ENCODE data around the gene CACNB2.

The CACNB2 gene

DNA sequence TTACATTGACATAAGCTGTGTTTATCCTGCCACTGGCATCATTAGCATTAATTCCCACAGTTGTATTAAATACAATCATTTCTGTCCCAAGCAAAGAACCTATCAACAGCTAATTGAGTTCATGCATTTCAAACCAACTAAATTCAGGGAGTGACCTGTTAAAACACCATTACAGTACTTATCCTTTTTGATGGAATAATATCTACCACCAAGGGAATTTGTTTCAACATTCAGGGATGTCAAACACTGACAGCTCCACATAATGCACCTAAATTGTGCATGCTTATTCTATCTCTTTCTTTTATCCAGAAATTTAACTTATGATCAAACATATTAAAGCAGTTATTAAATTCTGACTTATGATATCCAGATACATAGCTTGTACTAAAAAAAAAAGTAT, 374.3 kb downstream of the CACNB2 start:
- no peak for DNase-seq (ENCODE audit: low read depth in 2 of 2)

DNA sequence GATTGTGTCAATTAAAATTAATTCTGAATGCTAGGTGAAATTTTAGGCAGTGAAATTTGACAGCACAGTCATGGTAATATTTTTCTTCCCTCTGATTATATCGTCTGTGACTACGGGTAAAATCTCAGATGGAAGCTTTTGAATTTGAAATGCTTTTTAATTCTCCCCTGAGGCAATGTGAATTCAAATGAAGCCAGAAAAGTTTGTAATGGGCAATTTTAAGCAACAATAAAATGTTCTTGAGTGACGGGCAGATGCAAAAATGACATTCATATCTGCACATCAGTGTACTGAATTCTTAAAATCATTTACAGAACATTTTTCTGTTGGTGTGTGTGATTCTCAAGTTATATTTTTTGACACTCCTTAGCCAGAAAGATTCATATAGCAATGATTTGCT, 376.6 kb downstream of the CACNB2 start:
- DNase-seq (ENCODE audit: low read depth in 2 of 2): no peak

DNA sequence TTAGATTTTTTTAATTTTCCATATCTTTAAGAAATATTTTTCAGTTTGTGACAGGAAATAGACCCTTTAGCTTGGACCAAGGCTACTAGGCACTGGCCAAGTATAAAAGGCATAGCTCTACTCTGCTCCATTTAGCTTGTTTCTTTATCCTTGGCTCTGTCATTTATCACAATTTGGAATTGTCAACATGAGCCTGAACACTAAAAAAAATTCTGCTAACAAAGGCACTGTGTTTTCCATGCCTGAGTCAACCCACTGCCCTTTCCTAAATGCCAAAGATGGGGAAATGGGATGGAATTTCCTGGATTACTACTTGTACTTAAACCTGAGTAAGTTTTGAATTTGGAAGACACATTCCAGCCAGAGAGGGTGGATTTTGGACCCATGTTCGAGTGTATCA, 382.8 kb downstream of the CACNB2 start:
- no peak for DNase-seq (ENCODE audit: low read depth in 2 of 2)

DNA sequence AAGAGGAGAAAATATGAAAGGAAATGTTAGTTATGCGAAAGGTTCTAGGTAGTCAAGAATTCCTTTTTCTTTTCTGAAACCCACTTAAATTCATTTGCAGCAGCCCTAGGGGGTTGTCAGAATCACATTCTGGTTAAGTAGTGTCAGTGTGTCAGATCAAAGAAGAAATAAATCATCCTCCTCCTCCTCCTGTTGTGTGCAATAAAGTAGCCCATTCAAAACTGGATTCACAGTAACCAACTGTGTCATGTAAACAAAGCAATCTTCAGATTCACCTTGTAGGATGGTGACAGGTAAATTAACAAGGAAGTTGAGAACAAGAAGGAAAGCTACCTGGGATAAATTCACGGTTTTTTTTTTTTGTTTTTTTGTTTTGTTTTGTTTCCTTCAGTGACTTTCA, 383.6 kb downstream of the CACNB2 start:
- no peak for DNase-seq (ENCODE audit: low read depth in 2 of 2)

DNA sequence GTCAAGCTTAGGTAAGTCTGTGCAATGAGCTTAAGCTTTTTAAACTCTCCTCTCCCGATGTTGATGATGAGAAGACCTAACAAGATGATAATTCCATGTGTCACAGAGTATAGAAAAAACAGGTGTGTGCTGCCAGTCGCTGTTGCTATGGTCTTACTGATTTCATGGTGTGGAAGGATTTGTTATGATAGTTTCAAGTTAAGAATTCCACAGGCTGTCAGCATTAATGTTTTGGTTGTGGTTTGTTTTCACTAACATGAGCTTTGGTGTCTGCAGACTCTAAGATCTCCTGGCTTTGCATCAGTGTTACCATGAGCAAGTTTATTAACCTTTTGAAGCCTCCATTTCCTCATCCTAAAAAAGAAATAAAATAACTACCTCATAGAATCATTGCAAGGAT, 387.5 kb downstream of the CACNB2 start:
- DNase-seq (ENCODE audit: low read depth in 2 of 2): no peak

DNA sequence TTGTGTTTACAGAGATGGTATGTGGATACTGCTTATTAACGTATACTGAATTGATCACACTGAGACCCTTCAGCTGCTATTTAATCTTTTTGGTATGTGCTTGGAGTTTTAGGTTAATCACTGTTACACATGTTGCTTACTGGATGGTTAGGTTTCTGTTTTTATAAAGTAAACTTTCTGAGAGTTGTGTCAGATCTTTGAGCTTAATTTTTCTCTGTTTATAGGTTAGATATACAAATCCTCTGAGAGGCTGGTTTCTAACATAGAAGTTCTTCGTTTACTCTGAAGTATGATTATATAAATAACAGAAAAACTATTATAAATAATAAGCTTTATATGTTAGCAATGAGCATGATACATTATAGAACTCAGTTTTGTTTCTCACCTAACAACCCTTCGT, 388.1 kb downstream of the CACNB2 start:
- DNase-seq (ENCODE audit: low read depth in 2 of 2): no peak

DNA sequence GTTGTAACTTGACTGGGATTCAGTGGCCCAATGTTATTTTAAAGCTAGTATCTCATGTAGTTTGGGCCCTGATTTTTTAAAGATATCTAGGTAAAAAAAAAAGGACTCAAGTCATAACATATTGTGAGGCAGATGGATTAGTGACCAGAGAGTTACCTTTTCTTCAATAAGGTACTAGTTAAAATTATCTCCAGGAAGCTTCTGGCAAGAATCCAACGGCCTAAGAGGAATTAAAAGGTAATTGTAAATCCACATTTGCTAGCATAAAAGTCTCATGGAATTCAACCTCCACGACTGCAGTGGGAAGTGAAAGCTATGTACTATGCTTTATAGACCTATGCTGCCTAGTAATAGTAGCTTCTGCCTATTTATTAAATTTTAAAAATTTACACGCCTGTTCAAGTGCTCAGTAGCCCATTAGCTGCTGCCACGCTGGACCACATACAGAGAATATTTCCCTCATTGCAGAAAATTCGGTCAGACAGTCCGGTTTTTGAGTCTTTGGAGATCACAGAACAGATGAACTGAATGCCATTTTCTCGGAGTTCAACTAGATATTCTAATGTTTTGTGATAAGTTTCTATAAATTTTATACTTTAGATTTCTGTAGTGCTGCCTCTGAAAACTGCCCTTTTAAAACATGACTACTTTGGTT, 392.8 kb downstream of the CACNB2 start:
- DNase-seq (ENCODE audit: low read depth in 2 of 2): no peak

DNA sequence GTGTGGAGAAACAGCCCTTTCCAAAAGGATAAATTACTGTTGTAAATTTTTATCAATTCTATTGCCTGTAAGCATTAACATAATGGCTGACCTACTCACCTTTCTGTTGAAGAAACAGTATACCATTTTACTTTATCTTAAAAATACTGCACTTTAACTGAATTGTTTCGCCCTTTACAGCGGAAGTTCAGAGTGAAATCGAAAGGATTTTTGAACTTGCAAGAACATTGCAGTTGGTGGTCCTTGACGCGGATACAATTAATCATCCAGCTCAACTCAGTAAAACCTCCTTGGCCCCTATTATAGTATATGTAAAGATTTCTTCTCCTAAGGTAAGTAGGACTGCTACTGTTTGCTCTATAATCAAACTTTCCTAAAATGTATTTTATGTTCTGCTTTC, 393.7 kb downstream of the CACNB2 start:
- no peak for DNase-seq (ENCODE audit: low read depth in 2 of 2)

DNA sequence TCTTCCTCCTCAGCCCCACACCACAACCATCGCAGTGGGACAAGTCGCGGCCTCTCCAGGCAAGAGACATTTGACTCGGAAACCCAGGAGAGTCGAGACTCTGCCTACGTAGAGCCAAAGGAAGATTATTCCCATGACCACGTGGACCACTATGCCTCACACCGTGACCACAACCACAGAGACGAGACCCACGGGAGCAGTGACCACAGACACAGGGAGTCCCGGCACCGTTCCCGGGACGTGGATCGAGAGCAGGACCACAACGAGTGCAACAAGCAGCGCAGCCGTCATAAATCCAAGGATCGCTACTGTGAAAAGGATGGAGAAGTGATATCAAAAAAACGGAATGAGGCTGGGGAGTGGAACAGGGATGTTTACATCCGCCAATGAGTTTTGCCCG, 399.1 kb downstream of the CACNB2 start:
- DNase-seq (ENCODE audit: low read depth in 2 of 2): no peak

DNA sequence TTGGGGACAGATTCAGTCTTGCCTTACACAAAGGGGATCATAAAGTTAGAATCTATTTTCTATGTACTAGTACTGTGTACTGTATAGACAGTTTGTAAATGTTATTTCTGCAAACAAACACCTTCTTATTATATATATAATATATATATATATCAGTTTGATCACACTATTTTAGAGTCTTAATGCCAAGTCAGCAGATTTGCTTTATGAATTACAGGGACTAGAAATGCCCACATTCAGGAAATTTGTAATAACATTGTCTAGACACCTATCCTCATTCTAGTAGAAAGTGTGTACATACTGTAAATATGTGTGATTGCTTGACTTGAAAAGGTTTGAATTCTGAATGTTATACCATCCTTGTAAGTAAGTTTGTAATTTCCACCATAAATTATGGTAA, 400.0 kb downstream of the CACNB2 start:
- DNase-seq (ENCODE audit: low read depth in 2 of 2): no peak

DNA sequence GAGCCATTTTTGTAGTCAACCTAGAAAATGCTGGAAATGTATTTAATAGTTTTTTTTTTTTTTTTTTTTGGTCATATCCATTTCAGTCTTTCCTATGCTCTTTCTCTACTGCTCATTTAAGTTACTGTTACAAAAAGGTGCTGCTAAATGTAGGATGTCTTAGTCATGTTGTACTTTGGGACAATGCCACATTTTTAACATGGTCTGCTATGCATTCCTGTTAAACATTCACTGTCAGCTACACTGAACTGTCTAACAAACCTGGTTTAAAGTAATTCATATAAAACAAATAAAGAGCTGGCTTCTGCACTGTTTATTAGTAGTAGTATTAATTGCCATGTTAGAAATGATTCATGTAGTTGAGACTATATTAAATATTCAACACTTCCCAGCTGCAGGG, 402.6 kb downstream of the CACNB2 start:
- DNase-seq (ENCODE audit: low read depth in 2 of 2): no peak

DNA sequence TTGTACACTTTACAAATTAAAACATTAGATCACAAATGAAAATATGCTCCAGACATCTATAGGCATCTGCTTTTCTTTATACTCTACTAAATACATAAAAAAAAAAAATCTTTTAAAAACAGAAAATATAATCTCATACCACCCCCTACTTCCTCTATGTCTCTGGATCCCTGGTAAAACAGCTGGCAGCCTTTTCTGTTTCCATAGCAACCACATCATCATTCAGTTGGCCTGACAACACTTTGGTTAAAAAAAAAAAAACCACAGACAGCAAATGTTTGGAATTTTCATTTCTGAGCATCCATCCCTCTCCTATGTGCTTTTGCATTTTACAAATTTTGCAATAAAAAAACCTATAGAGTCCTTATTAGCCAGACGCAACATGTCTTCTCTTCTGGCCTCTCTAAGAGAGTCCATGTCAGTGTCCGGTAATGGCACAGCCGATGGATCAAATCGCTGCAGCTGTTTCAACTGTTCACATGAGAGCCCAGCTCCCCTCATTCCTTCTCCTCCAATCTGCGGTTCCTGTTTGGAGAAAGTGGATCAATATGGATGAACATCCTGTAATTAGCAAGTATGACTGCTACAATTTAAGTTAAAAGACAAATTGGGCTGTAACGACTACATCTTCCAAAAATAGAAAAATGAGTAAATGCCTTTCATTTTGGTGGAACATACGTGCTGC, 405.5 kb downstream of the CACNB2 start:
- DNase-seq (ENCODE audit: low read depth in 2 of 2): no peak

DNA sequence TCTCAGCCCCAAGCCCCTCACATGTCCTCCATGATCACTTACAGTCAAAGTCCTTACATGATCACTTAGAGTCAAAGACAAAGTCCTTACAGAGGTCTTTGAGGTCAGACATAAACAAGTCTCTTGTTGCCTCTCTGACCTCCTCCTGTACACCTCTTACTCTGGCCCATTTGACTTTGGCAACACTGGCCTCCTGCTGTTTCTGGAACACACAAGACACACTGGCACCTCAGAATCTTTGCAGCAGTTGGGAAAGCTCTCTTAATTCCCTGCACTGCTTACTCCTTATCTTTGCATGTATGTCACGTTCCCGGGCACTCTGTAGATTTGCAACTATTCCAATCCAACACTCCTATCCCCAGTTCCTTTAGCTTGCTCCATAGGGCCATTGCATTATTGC, 408.9 kb downstream of the CACNB2 start:
- DNase-seq (ENCODE audit: low read depth in 2 of 2): no peak

DNA sequence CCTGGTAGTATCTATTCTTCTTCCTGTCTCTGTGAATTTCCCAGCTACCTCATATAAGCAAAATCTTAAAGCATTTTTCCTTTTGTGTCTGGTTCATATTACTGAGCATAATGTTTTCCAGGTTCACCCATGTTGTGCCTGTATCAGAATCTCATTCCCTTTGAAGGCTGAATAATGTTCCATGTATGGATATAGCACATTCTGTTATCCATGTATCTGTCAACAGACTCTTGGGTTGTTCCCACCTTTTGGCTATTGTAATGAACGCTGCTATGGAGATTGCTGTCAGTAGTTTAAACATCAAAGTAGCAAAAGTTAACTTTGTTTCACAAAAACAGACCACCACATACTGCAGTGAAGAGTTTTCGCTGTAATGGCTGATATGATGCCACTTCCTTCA, 411.2 kb downstream of the CACNB2 start:
- DNase-seq (ENCODE audit: low read depth in 2 of 2): no peak

DNA sequence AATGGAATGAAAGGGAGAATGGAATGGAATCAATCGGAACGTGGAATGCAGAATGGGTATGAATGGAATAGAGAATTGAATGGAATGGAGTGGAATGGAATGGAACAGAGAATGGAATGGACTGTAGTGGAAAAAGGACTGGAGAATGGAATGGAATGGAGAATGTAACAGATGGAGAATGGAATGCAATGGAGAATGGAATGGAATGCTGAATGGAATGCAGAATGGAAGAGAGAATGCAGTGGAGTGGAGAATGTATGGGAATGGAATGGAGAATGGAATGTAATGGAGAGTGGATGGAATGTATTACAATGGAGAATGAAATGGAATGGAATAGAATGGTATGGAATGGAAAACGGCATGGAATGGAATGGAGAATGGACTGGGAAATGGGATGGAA, 414.3 kb downstream of the CACNB2 start:
- no peak for DNase-seq (ENCODE audit: low read depth in 2 of 2)

DNA sequence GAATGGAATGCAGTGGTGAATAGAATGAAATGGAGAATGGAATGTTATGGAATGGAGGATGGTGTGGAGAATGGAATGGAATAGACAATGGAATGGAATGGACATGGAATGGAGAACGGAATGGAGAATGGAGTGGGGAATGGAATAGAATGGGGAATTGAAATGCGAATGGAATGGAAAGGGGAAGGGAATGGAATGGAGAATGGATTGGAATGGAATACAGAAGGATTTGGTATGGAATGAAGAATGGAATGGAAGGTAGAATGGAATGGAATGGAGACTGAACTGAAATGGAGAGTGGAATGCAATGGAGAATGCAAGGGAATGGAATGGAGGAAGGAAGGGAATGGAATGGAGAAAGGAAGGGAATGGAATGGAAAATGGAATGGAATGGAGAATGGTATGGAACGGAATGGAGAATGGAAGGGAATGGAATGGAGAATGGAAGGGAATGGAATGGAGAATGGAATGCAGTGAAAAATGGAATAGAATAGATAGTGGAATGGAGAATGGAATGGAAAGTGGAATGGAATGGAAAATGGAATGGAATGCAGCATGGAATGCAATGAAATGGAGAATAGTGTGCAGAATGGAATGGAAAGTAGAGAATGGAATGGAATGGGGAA, 416.4 kb downstream of the CACNB2 start:
- DNase-seq (ENCODE audit: low read depth in 2 of 2): no peak

DNA sequence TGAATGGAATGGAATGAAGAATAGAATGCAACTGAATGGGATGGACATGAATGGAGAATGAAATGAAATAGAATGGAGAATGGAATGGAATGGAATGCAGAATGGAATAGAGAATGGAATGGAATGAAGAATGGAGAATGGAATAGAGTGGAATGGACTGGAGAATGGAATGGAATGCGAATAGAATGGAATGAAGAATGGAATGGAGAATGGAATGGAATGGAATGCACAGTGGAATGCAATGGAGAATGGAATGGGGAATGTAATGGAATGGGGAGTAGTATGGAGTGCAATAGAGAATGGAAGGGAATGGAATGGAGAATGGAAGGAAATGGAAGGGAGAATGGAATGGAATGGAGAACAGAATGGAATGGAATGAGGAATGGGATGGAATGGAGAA, 417.7 kb downstream of the CACNB2 start:
- DNase-seq (ENCODE audit: low read depth in 2 of 2): no peak

DNA sequence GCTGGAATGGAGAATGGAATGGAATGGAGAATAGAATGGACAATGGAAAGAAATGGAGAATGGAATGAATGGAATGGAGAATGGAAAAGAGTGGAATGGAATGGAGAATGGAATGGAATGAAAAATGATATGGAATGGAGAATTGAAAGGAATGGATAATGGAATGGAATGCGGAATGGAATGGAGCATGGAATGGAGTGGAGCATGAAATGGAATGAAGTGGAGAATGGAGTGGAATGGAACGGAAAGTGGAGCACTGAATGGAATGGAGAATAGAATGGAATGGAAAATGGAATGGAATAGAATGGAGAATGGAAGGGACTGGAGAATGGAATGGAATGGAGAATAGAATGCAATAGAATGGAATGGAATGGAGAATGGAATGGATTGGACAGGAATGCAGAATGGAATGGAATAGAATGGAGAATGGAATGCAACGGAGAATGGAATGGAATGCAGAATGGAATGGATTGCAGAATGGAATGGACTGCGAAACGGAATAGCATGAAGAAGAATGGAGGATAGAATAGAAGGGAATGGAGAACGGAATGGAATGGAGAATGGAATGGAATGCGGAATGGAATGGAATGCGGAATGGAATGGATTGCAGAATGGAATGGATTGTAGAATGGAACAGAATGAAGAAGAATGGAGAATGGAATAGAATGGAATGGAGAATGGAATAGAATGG, 421.8 kb downstream of the CACNB2 start:
- DNase-seq (ENCODE audit: low read depth in 2 of 2): no peak

DNA sequence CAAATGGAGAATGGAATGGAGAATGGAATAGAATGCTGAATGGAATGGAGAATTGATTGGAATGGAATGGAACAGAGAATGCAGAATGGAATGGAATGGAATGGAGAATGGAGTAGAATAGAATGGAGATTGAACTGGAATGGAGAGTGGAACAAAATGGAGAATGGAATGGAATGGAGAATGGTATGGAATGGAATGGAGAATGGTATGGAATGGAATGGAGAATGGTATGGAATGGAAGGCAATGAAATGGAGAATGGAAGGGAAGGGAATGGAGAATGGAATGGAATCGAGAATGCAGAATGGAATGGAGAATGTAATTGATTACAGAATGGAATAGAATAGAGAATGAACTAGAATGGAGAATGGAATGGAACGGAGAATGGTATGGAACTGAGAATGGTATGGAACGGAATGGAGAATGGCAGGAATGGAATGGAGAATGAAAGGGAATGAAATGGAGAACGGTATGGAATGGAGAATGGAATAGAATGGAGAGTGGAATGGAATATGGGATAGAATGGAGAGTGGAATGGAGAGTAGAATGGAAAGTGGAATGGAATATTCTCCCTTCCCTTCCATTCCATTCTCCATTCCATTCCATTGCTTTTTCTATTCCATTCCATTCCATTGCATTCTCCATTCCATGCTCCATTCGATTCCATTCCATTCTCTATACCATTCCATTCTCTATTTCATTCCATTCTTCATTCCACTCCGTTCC, 422.9 kb downstream of the CACNB2 start:
- DNase-seq (ENCODE audit: low read depth in 2 of 2): no peak

DNA sequence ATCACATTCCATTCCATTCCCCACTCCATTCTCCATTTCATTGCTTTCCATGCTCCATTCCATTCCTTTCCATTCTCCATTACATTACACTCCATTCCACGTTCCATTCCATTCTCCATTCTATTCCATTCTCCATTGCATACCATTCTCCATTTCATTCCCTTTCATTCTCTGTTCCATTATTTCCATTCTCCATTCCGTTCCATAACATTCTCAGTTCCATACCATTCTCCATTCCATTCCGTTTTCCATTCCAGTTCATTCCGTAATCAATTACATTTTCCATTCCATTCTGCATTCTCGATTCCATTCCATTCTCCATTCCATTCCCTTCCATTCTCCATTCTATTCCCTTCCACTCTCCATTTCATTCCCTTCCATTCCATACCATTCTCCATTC, 424.8 kb downstream of the CACNB2 start:
- DNase-seq (ENCODE audit: low read depth in 2 of 2): no peak

DNA sequence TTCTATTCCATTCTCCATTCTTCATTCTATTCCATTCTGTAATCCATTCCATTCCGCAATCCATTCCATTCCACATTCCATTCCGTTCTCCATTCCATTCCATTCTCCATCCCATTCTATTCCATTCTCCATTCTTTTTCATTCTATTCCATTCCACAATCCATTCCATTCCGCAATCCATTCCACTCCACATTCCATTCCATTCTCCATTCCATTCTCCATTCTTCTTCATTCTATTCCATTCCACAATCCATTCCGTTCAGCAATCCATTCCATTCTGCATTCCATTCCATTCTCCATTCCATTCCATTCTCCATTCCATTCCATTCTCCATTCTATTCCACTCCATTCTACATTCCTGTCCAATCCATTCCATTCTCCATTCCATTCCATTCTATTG, 426.0 kb downstream of the CACNB2 start:
- DNase-seq (ENCODE audit: low read depth in 2 of 2): no peak

DNA sequence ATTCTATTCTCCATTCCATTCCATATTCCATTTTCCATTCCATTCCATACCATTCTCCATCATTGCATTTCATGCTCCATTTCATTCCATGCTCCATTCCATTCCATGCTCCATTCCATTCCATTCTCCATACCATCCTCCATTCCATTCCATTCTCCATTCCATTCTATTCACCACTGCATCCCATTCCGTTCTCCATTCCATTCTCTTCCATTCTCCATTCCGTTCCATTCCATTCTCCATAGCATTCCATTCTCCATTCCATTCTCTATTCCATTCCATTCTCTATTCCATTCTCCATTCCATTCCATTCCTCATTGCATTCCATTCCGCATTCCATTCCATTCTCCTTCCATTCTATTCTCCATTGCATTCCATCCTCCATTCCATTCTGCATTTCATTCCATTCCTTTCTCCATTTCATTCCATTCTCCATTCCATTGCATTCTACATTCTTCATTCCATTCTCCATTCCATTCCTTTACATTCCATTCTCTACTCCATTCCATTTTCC, 427.2 kb downstream of the CACNB2 start:
- no peak for DNase-seq (ENCODE audit: low read depth in 2 of 2)
